ENCODE results near the gene PHOX2A.

DNA sequence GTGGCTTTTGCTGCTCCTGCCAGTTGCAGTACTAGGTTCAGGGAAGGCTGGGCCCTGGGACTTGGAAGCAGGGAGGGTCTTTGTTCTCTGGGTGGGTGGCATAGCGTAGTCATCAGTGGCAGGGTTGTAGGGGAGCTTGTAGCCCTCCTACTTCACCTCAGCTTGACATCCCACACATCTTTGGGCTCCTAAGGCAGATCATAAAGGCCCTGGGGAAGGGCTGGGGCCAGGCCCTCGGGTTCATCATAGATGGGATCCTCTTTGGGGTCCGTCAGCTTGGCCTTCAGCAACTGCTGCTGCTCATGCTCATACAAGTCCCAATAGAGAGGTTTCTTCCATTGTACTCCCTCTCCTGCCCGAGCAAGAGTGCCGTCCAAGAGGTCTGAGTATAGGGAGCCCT lies 6.0 kb upstream of the PHOX2A start:
- TF ChIP-seq, protein P1, sequence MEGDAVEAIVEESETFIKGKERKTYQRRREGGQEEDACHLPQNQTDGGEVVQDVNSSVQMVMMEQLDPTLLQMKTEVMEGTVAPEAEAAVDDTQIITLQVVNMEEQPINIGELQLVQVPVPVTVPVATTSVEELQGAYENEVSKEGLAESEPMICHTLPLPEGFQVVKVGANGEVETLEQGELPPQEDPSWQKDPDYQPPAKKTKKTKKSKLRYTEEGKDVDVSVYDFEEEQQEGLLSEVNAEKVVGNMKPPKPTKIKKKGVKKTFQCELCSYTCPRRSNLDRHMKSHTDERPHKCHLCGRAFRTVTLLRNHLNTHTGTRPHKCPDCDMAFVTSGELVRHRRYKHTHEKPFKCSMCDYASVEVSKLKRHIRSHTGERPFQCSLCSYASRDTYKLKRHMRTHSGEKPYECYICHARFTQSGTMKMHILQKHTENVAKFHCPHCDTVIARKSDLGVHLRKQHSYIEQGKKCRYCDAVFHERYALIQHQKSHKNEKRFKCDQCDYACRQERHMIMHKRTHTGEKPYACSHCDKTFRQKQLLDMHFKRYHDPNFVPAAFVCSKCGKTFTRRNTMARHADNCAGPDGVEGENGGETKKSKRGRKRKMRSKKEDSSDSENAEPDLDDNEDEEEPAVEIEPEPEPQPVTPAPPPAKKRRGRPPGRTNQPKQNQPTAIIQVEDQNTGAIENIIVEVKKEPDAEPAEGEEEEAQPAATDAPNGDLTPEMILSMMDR (IDR thresholded peaks at IDR 0.05), result no peak
- no peak for TF ChIP-seq POLR2AphosphoS5 (IDR thresholded peaks at IDR 0.05)

All from breast epithelium (tissue), 3 donors.